Osteocyte (in vitro differentiated cells): Measurements from ENCODE around the gene TEX261. TPM values are rescaled to one million over a fixed set of nuclear protein-coding genes. Genes with fewer than 3 reads are reported as not detected.

Source experiments
- DNase-seq: peaks from one replicate; pipeline ENCODE4 v3.0.0; 2021; ENCODE audit warnings: mixed read lengths; ENCODE audit not compliant: unreplicated experiment; ENCODE audit errors: extremely low spot score
- H3K27ac Mint-ChIP-seq: one replicate; pipeline ENCODE4 v1.8.0; 2021; ENCODE audit warnings: mild to moderate bottlenecking, mixed read lengths; ENCODE audit not compliant: unreplicated experiment
- H3K27me3 Mint-ChIP-seq: one replicate; pipeline ENCODE4 v1.8.0; 2021; ENCODE audit warnings: mixed read lengths; ENCODE audit not compliant: unreplicated experiment
- H3K36me3 Mint-ChIP-seq: one replicate; pipeline ENCODE4 v1.8.0; 2021; ENCODE audit warnings: mixed read lengths; ENCODE audit not compliant: unreplicated experiment
- H3K4me1 Mint-ChIP-seq: one replicate; pipeline ENCODE4 v1.8.0; 2021; ENCODE audit warnings: mixed read lengths; ENCODE audit not compliant: unreplicated experiment
- H3K4me3 Mint-ChIP-seq: one replicate; pipeline ENCODE4 v1.8.0; 2021; ENCODE audit warnings: mild to moderate bottlenecking, moderate library complexity, mixed read lengths; ENCODE audit not compliant: unreplicated experiment
- H3K9me3 Mint-ChIP-seq: one replicate; pipeline ENCODE4 v1.8.0; 2021; ENCODE audit warnings: mixed read lengths; ENCODE audit not compliant: unreplicated experiment
- CTCF ChIP-seq: fragments of 200-600 bp; sonication (generic); IDR thresholded peaks from 2 replicates; pipeline ENCODE4 v1.5.0; 2021; ENCODE audit warnings: antibody characterized with exemption, mild to moderate bottlenecking, moderate library complexity
- total RNA-seq: library from RNA; stranded (reverse); gene quantifications from 2 replicates; pipeline ENCODE4 v1.2.1, GENCODE V29; 2021

Gene TEX261
- total RNA-seq, 1 donor from 2014 or later = 71.2 TPM

DNA sequence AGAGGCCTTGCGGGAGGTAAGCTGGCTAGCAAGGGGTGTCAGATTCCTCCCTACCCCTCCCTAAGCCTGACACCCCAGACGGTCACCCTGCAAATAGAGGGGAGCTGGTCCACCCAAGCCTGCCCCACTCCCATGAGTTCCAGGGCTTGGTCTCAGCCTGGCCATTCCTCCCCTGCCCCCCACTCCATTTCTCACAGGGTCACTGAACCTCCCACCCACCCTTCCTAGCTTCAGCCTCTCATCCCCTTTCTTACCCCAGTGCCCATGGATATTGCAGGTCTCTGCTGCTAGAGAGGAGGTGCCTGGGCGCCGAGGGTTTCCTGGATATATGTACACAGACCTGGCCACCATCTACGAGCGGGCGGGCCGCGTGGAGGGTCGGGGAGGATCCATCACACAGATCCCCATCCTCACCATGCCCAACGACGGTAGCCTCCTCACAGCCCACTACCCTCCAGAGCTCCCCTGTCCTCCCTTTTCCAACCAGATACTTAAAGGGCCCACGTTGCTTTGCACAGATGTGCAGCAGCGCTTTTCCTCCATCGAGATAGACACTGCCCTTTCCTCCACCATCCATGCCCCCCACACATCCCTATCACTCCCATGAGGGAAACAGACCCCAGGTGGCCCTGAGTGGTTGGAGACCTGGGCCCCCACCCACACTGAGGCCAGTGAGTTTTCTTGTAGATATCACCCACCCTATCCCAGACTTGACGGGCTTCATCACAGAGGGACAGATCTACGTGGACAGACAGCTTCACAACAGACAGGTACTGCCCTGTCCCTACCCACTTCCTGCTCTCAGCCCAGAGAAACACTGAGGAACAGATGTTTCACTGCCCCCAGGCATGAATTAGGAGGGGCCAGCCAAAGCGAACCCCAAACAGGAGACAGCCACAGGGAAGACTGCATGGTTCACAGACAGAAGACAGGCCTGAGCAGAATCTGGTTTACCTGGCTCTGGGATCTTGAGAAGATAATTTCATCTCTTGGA lies 31.5 kb downstream of the TEX261 start:
- Mint-ChIP-seq H3K27ac (no peak overlapping the region), H3K4me3 (no peak overlapping the region), H3K27me3 (peaks cover 8% of the 10 kb centered on the region), H3K36me3 (peaks cover 2% of the 10 kb centered on the region), H3K4me1 (peaks cover 6% of the 10 kb centered on the region), H3K9me3 (no peaks in the 10 kb centered on the region)
- TF ChIP-seq CTCF = no peak
- DNase-seq = peak; percentile 78

DNA sequence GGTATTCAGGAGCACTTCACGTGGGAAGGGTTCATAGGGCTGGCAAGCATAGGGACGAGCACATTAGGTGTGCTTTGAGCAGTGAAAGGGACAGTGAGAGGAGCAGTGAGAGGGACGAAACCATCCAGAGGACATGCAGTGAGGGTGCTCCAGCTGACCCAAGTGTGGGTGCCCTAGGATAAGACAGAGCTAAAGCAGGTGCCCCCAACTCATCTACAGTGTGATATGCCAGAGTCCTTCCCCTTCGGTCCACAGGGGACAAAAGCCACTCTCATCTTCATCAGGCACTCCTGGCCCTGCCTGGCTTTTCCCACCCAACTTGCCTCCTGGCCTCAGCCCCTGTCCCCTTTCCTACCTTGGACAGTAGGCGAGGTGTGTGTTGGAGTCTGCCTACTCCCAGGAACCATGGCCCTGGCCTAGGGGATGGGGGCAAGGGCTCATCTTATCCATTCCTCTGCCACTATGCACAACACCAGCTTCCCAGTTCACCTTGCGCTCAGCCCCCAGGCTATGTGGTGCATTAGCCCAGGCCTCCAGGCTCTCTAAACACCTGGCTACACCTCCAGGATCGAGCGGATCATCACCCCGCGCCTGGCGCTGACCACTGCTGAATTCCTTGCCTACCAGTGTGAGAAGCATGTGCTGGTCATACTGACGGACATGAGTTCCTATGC lies 32.3 kb downstream of the TEX261 start:
- no peak for TF ChIP-seq CTCF
- H3K4me1 Mint-ChIP-seq = peaks cover 6% of the 10 kb centered on the region
- no peaks in the 10 kb centered on the region for H3K9me3 Mint-ChIP-seq
- peak; percentile 68 for DNase-seq
- H3K27me3 Mint-ChIP-seq = peaks cover 6% of the 10 kb centered on the region
- H3K27ac Mint-ChIP-seq = no peak overlapping the region
- H3K36me3 Mint-ChIP-seq = peaks cover 2% of the 10 kb centered on the region
- H3K4me3 Mint-ChIP-seq = no peak overlapping the region

GRCh38 chr2:70961648-70961994 lies 33.1 kb downstream of the TEX261 start:
- peaks cover 2% of the 10 kb centered on the region for H3K36me3 Mint-ChIP-seq
- H3K4me1 Mint-ChIP-seq = peaks cover 6% of the 10 kb centered on the region
- H3K27ac Mint-ChIP-seq = no peak overlapping the region
- H3K27me3 Mint-ChIP-seq = peaks cover 1% of the 10 kb centered on the region
- no peaks in the 10 kb centered on the region for H3K9me3 Mint-ChIP-seq
- DNase-seq = no peak
- no peak for TF ChIP-seq CTCF
- no peak overlapping the region for H3K4me3 Mint-ChIP-seq

- no peak overlapping the region for H3K4me3 Mint-ChIP-seq
- H3K9me3 Mint-ChIP-seq = no peaks in the 10 kb centered on the region
- peaks cover 6% of the 10 kb centered on the region for H3K4me1 Mint-ChIP-seq
- peaks cover 2% of the 10 kb centered on the region for H3K36me3 Mint-ChIP-seq
- no peak for TF ChIP-seq CTCF
- peak; percentile 81 for DNase-seq
- H3K27ac Mint-ChIP-seq = no peak overlapping the region
- no peaks in the 10 kb centered on the region for H3K27me3 Mint-ChIP-seq
Observed at GRCh38 chr2:70960833-70961647, 33.6 kb downstream of the TEX261 start.
